CD4-positive, alpha-beta T cell treated with Interleukin-15 for 4 hours (primary cell): Measurements from ENCODE around the gene TMPRSS6.

Experiments used
- DNase-seq: peaks from one replicate; pipeline ENCODE4 v3.0.0-alpha.2; 2020; ENCODE audit warnings: low spot score

The TMPRSS6 gene

DNA sequence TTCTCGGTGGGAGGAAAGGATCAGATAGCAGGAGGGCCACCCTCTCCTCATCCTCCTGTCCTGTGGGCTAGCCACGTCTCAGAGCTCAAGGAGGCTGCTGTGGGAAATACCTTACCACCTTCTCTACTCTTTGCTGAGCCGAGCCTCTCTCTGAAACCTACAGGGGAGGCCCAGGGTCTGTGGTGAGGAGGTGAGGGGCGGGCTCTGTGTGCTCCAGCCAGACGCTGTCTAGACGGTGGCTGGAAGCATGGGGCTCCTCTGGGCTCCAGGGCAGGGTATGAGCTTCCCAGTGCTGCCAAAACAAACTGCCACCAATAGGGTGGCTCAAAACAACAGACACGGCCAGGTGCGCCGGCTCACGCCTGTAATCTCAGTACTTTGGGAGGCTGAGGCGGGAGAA, 5.5 kb upstream of the TMPRSS6 start:
- no peak for DNase-seq

DNA sequence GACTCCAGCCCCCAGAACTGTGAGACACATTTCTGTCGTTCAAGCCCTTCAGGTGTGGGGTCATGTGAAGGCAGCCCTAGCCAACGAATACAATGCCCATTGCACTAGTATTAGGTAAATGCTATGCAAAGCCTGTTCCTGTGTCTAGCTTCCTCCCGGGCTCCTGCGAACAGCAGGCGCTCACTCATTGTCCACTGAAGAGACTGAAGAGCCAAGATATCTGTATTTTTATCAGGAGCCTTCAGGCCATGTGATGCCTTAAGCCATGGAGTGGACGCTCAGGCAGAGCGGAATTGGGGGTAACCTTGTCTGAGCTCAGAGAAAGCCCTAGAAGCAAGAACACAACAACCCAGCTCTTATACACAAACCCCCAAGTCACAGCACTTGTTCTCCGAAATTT, 4.2 kb upstream of the TMPRSS6 start:
- no peak for DNase-seq

DNA sequence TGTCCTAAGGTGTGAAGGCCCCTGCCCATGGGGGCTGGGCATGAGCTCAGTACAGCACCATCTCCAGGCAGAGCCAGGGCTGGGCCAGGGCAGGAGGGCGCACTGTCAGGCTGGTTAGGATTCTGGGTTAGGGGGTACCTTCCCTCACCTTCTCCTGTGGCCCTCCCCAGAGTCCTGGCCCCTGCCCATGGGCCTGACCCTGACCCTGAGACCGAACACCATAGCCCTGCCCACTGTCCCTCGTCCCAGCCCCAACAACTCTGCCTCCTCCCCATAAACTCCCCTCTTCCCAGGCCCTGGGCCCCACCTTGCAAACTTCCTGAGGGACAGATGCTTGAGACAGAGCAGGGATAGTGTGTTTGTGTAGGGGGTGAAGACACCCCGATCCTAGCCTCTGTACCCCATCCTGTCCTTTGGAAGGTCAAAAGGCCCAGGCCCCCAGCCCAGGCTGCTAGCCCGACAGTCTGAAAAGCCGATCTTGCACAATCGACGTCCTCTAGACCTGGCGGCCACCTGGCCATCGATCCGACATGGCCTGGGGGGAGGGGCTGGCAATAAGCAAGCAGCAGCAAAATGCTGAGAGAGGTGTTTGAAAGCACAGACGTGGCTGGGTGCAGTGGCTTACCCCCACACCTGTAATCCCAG, 2.7 kb upstream of the TMPRSS6 start:
- no peak for DNase-seq

DNA sequence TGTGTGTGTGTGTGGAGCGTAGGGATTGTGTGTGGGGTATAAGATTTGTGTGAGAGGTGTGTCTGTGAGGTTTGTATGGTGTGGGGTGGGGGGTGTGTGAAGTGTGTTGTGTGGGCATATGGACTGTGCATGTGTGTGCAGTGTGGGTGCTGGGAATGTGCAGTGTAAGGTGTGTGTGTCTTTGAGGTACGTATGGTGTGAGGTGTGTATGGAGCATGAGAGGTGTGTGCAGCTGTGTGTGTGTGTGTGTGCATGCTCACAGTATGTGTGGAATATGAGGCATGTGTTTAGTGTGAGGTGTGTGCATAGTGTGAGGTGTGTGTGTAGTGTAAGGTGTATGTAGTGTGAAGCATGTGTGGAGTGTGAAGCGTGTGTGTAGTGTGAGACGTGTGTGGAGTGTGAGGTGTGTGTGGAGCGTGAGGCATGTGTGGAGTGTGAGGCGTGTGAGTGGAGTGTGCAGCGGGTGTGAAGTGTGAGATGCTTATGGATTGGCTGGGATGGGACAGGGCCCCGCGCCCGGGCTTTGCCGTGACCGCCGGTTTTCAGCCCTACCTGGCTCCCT, 1.7 kb upstream of the TMPRSS6 start:
- DNase-seq: no peak

DNA sequence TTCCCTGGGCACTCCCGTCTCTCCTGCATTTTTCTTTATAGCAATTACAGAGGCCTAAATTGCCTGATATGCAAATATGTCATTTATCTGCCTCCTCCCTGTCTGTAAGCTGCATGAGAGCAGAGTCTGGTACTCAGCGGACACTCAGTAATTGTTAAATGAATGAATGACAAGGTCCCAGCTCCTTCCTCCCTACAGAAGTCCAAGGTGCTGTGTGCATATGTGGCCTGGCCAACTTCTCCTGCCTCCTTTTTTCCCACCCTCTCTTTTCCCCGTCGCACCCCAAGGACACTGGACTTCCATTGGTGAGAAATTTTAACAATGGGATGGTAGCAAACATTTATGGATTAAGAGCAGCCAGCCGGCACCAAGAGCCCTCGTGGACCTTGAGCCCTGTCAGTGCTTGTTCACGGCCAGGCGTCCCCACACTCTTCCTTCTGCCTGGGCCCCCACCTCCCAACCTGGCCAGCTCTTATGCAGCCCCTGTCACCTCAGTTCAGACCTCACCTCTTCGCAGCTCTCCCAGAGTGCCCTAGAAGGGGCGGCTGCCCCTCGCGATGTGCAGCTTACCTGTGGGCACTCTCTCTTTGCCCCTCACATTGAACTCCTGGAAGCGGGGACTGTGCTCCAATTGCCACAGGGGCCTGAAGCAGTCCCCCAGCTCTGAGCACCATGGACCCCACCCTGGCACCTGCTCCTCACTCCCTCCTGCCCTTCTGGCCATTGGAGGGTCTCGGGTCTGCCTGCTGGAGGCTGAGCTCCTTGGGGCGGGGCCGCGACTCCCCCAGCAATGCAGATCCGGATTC, 1.5 kb downstream of the TMPRSS6 start:
- no peak for DNase-seq

DNA sequence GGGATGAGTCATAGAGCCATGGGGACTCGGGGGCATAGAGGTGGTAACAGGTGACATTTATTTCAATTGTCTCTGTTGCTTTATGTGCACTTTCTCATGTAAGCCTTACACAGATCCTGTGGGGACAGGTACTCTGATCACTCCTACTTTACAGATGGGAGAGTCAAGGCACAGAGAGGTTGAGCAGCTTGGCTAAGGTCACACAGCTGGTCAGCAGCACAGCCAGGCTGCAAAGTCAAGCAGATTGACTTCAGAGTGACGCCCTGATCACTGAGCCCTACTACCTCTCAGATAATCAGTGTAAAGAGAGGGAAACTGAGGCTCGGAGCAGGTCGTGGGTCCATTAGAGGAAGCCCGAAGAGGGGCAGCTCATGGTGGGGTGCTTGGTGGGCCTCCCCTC, 3.5 kb downstream of the TMPRSS6 start:
- no peak for DNase-seq

DNA sequence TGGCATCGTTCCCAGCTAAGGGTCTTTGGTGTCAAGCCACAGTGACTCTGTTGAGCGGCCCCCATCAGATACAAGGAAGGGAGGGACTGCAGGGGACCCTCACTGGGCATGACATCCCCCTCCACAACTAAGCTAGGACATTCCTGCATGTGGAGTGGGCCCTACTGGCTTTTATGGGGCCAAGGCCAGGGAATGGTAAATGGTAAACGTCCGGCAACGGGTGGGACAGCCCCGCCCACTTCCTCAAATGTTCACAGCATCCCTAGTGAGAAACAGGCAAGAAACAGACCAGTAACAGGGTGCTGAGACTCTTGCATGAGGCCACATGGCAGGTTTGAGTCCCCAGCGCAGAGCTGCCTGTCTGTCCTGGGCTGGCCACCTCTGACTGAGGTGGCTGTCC, 4.4 kb downstream of the TMPRSS6 start:
- no peak for DNase-seq

DNA sequence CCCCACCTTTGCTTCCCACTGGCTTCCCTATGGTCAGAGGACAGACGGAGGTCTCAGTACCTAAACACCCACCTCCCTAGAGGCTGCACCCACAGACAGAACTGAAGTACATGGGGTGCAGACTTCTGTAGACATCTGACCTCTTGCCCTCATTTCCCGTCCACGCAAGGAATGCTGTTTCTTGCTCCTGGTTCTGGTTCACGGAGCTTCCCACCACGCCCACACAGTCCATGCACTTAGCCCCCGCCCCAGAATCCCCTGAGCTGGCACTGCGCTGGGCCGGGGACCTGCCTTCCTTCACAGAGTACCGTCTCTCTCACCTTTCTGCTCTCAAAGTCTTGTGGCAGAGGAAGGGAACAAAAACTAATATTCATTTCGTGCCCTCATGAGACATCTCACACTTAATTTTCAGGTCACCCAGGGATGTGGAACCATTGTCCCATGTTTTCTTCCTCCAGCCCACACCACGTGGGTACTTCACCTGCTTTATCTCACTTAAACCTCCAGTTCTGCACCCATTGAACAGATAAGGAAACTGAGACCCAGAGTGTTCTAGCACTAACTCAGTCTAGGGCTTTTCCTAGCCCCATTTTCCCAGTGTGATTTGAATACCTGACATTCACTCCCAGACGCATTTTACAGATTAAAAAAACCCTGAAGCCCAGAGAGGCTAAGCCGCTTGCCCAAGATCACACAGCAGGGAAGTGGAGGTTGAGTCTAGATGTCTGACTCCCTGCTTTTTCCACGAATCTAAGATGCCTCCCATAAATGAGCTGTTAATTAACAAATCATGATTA, 5.7 kb downstream of the TMPRSS6 start:
- no peak for DNase-seq

DNA sequence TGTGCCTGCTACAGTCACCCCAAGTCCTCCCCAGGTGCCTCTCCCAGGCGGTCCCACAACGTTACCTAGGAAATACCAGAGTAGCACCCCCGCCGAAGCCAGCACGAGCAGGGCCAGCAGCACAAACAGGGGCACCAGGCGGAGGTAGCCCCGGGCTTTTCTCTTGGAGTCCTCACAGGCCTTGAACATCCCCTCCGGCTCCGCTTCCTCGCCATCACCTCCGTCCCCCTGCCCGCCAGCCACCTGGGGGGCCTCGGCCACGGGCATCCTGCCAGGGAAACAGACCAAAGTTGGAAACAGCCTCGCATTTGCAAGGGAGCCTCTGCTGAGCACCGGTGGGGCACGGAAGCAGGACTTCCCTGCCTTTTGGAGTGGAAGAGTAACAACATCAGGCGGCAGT, 6.4 kb downstream of the TMPRSS6 start:
- no peak for DNase-seq

DNA sequence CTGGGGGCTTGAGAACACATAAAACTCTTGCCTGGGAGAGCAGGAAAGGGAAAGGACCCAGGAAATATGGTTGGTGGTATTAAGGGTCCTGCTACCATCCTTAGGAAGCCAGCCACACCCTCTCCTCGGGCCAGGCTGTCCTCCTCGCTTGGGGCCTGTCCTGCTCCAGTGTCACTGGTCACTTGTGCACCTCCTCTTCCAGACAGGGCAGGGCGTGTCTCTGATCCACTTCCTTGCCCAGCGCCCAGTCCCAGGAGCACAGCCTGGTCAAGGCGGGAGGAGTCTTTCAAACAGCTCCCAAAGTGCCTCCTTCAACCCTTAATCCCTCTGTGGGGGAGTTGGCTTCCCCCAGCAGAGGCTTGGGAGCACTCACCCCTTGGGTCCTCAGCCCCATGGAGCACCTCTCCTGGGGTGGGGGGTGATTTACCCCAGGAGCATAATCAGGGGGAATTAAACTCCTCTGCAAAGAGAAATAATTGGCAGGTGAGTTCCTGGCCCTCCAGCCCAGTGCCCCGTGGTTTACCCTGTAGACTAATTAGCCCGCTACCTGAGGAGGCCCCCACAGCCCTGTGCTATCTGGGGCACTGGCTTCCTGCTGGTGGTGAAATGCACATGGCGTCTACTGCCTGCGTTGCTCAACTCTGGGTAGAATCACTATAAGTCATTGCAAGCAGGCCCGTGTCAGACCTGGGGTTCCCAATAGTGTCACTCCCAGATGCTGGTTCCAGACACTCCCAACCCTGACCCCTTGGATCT, 8.0 kb downstream of the TMPRSS6 start:
- no peak for DNase-seq

DNA sequence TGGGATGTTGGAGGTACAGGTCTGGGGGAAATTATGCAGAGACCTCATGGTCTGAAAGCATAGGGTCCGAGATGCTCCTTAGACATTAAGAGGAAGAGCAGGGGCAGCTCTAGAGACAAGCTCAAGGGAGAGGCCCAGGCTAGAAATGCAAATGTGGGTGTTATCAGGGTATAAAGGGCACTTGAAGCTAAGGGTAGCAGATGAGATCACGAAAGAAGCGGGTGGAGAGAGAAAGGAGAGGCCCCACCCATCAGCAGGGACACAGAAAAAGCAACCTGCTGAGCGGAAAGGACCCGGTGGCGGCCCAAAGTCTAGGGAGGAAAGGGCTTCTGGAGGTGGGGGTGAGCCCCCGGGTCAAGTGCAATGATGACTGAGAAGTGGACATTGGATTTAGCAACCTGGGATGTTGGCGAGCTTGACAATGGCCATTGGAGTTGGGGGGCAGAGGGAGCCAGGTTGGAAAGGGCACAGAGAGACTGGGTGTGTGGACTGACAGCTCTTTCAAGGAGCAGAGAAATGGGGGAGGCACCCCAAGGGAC, 8.9 kb downstream of the TMPRSS6 start:
- DNase-seq: no peak

DNA sequence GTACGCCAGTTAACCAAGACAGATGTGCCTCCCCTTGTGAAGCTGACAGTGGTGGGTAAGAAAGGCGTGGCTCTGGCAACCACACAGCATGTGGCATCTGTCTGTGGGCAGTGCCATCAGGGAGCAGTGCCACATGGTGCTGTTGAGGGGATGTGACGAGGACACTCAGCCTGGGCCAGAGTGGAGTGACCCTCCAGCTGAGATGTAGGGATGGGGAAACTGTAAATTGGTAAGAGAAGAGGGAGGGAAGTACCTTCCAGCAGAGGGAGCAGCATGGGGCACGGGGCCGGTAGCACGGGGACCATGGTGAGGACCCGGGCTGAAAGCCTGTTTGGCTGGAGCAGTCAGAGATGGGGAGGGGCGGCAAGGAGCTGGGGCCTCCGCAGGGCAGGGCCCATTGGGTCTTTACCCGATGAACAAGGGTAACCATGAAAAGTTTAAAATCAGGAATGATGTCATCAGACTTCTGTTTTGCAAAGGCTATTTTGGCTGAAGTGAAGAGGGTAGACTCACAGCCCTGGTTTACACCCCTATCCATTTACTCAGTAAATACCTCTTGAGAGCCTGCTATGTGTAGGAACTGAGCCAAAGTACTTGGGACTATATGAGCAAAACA, 10.4 kb downstream of the TMPRSS6 start:
- DNase-seq: no peak

DNA sequence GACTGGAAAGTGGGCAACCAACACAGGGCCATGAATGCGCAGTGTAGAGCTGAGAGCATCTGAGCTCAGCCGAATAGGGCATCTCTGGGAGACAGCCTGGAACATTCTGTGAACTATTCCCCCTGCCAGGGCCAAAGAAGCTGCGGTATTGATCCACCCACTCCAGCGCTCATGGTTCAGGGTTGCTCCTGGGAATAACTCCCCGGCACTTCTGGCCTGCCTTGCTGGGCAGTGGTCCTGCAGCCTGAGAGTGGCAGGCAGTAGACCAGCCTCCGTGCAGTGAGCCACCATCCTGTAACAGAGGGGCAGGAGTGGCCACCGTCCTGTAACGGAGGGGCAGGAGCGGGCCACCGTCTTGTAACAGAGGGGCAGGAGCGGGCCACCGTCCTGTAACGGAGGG, 12.2 kb downstream of the TMPRSS6 start:
- DNase-seq: no peak

DNA sequence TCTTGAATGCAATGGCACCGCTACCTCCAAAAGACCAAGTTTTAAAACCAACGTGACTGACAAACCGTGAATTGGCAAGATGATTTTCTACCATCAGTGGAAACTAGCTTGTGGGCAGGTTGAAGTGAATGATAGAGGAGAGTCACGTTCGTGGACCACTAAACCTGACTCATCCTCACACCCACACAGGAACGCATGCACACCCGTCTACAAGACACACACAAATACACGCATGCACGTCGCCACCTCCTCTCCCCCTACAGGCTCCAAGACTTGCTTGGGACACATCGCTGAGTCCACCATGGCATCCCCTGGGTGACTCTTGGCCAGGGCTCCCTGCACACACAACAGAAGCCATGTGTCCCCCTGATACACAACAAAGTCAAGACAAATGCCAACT, 14.4 kb downstream of the TMPRSS6 start:
- DNase-seq: no peak

DNA sequence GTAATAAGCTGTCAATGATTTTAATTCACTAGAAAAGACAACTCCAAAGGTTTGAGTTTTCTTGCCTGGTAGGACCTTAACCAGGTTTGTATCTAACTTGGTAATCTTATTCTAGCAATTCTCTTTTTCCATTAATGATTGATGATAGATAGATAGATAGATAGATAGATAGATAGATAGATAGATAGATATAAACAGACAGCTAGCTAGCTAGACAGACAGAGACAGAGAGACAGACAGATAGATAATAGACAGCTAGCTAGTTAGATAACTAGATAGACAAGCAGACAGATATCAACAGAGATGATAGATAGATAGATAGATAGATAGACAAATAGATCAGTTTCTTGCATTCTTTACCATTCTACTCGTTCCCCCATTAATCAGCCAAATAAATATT, 15.3 kb downstream of the TMPRSS6 start:
- DNase-seq: no peak

DNA sequence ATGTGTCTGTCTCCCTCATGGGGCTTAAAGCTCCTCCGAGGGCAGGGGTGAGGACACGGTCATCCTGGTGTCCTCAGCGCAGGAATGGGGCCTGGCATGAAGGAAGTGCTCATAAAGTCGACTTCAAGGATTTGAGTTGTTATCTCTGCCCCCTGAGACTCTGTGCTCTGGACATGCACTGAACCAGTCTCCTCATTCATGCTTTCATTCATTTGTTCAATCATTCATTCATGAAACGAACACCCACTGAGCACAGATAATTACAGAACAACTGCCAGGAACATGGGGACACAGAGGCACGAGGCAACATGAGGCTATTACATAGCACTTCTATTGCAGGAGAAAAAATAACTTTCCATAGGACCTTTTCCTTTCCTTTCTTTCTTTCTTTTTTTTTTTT, 16.5 kb downstream of the TMPRSS6 start:
- DNase-seq: no peak

DNA sequence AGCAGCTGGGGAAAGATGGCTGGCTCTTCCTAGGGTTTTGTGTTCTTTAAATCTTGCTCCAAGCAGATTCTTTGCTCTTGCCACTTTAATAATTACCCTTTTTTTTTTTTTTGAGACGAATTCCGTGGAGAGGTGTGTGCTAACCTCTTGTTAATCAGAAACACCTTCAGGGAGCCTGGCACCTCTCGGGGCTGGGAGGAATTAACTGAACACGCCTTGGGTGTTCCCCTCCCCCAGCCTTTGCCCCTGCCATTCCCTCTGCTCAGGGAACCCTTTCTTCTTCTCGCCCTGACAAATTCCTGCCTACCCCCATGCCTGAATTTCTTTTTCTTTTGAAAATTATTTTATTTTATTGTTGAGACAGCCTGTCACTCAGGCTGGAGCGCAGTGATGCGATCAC, 17.5 kb downstream of the TMPRSS6 start:
- DNase-seq: no peak

DNA sequence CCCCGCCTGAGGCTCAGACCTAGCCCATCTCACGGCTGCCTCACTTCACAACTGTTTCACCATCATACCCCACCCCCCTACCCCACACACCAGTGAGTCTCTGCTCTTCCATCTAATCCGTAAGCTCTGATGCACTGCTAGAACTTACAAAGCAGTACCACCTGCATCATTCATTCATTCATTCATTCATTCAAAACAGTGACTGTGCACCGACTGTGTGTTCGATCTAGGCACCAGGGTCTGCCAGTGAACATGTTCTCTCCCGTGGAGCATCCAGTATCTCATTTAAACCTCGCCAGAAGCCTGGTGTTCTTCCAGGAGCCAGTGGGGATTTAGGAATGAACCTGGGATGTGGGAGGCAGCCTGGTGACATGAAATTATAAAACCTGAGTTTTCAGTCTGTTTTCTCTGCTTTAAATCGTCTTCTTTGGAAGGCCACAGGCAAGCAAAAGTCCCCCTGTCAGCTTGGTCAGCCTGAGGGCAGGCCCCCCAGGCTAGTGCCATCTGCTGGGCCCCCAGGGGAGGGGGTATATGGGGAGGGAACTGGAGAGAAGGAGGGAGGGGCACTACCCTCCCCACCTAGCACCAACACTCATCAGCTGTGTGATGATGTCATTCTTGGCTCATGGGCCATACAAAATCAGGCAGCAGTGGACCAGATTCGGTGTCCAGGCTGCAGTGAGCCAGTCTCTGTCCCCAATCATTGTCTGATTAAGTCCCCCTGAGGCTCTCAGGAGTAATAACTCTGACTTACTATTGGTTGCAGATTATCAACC, 18.4 kb downstream of the TMPRSS6 start:
- DNase-seq: no peak

DNA sequence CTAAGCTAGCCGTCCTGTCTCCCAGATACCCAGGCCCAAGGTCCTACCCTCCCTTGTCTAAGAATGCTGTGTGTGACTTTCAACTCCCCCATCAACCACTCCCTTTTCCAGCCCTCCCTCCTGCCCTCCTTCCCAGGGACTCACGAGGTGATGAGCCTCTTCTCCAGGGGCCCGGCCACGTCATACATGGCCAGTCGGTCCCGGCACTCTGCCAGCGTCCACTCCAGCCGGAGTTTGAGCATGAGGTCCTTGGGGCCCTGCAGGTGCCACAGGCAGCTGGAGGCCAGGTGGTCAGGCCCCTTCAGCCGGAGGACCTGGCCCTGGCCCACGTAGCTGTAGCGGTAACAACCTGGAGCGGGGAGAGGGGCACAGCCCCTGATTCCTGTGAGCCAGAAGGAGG, 20.1 kb downstream of the TMPRSS6 start:
- no peak for DNase-seq

DNA sequence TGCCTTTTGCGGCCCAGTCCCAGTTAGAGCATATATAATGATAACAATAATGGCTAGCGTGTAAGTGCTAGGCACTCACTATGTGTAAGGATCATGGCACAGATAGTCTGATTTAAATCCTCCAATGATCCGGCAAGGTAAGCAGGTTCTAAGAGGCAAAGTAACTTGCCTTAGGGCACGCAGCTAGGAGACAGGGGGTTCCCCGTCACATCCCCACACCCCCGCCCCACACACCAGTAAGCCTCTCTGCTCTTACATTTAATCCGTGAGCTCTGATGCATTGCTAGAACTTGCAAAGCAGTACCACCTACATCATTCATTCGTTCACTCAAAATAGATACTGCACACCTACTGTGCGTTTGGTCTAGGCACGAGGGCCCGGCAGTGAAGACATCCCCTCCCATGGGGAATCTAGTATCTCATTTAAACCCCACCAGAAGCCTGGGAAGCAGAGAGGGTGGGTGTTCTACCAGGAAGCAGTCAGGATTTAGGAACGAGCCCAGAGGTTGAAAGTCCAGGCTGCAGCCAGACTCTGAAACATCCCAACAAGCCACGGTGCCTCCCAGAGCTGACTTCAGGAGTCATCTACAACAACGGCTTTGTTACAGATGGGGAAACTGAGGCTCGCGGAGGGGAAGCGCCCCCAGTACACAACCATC, 20.6 kb downstream of the TMPRSS6 start:
- DNase-seq: no peak
